CD14-positive monocyte (primary cell): Measurements from ENCODE around the gene ARID3B. TPM values are rescaled to one million over a fixed set of nuclear protein-coding genes. Genes with fewer than 3 reads are reported as not detected.

Experiments used
- DNase-seq, 3 donors: peaks; one replicate each; pipeline ENCODE4 v3.0.0-alpha.2; 2011 to 2022
- H2AFZ ChIP-seq: 2 replicates; pipeline ENCODE4 v1.6.0; 2012; ENCODE audit warnings: mild to moderate bottlenecking, low read depth, low read length, inconsistent platforms; ENCODE audit not compliant: insufficient read depth, poor library complexity, severe bottlenecking
- H3K27ac ChIP-seq, 2 donors: 1 replicate in 1 of 2; 2 replicates in 1 of 2; pipeline ENCODE4 v1.5.1; 2012 to 2013; ENCODE audit warnings: low read length in 2 of 2, control low read depth in 1 of 2, inconsistent platforms in 1 of 2, low read depth in 1 of 2, mild to moderate bottlenecking in 1 of 2
- H3K27me3 ChIP-seq, 2 donors: one replicate each; pipeline versions ENCODE4 v1.6.0 to v1.6.1; 2011 to 2013; ENCODE audit warnings: low read length in 2 of 2; ENCODE audit not compliant: control insufficient read depth in 2 of 2, insufficient read depth in 2 of 2
- H3K36me3 ChIP-seq, 2 donors: replicated peaks in 1 of 2; 1 replicate in 1 of 2; 2 replicates in 1 of 2; pipeline versions ENCODE4 v1.5.1 to v1.6.1; 2012 to 2013; ENCODE audit warnings: low read length in 2 of 2, control low read depth in 1 of 2, inconsistent platforms in 1 of 2, mild to moderate bottlenecking in 1 of 2; ENCODE audit not compliant: insufficient read depth in 2 of 2, control insufficient read depth in 1 of 2
- H3K4me1 ChIP-seq, 2 donors: 1 replicate in 1 of 2; 2 replicates in 1 of 2; pipeline versions ENCODE4 v1.5.1 to v1.6.1; 2012 to 2013; ENCODE audit warnings: low read length in 2 of 2, control low read depth in 1 of 2, inconsistent platforms in 1 of 2, mild to moderate bottlenecking in 1 of 2, moderate library complexity in 1 of 2; ENCODE audit not compliant: insufficient read depth in 2 of 2, control insufficient read depth in 1 of 2
- H3K4me2 ChIP-seq: replicated peaks from 2 replicates; pipeline ENCODE3; 2012; ENCODE audit warnings: low read length, moderate library complexity, mild to moderate bottlenecking; ENCODE audit not compliant: poor library complexity, severe bottlenecking; ENCODE audit errors: extremely low read depth
- H3K4me3 ChIP-seq, 3 experiments: fragments of 200-600 bp in 1 of 3; sonication (generic) in 1 of 3; replicated peaks in 1 of 3; 1 replicate in 2 of 3; 2 replicates in 1 of 3; pipeline ENCODE4 v1.5.1; 2011 to 2013; ENCODE audit warnings: low read length in 3 of 3, mild to moderate bottlenecking in 3 of 3, control low read depth in 2 of 3, low read depth in 2 of 3, inconsistent platforms in 1 of 3, moderate library complexity in 1 of 3
- H3K79me2 ChIP-seq: 2 replicates; pipeline ENCODE4 v1.6.0; 2012; ENCODE audit warnings: mild to moderate bottlenecking, control low read depth, inconsistent platforms, low read length, moderate library complexity; ENCODE audit not compliant: insufficient read depth
- H3K9ac ChIP-seq: 2 replicates; pipeline ENCODE4 v1.6.0; 2017; ENCODE audit warnings: low read length, mild to moderate bottlenecking; ENCODE audit not compliant: insufficient read depth, poor library complexity, severe bottlenecking
- H3K9me3 ChIP-seq, 2 donors: replicated peaks in 1 of 2; 1 replicate in 1 of 2; 2 replicates in 1 of 2; pipeline versions ENCODE4 v1.5.1 to v1.6.1; 2012 to 2013; ENCODE audit warnings: low read length in 2 of 2, control low read depth in 1 of 2; ENCODE audit not compliant: control insufficient read depth in 1 of 2, insufficient read depth in 1 of 2
- H4K20me1 ChIP-seq: 2 replicates; pipeline ENCODE4 v1.6.0; 2012; ENCODE audit warnings: mild to moderate bottlenecking, low read length, control low read depth, moderate library complexity; ENCODE audit not compliant: insufficient read depth
- H3K27ac Mint-ChIP-seq, 7 donors: one replicate each; pipeline ENCODE4 v1.8.0; 2020; ENCODE audit warnings: mild to moderate bottlenecking in 7 of 7, mixed read lengths in 7 of 7, moderate library complexity in 6 of 7, inconsistent platforms in 2 of 7
- H3K27me3 Mint-ChIP-seq, 3 donors: one replicate each; pipeline ENCODE4 v1.8.0; 2021 to 2022; ENCODE audit warnings: low read depth in 3 of 3, mild to moderate bottlenecking in 3 of 3, mixed read lengths in 3 of 3, moderate library complexity in 3 of 3, inconsistent platforms in 1 of 3
- H3K36me3 Mint-ChIP-seq, 2 donors: one replicate each; pipeline ENCODE4 v1.8.0; 2020; ENCODE audit warnings: mixed read lengths in 2 of 2, inconsistent platforms in 1 of 2, mild to moderate bottlenecking in 1 of 2
- H3K4me1 Mint-ChIP-seq: one replicate; pipeline ENCODE4 v1.8.0; 2020; ENCODE audit warnings: mild to moderate bottlenecking, mixed read lengths
- H3K4me3 Mint-ChIP-seq, 2 donors: one replicate each; pipeline ENCODE4 v1.8.0; 2020; ENCODE audit warnings: mild to moderate bottlenecking in 2 of 2, mixed read lengths in 2 of 2, moderate library complexity in 1 of 2
- H3K9me3 Mint-ChIP-seq, 7 donors: one replicate each; pipeline ENCODE4 v1.8.0; 2020 to 2022; ENCODE audit warnings: mixed read lengths in 7 of 7, mild to moderate bottlenecking in 6 of 7, moderate library complexity in 6 of 7, inconsistent platforms in 2 of 7
- CTCF ChIP-seq: fragments of 200-600 bp; IDR thresholded peaks from one replicate; pipeline ENCODE4 v1.8.0; 2022; ENCODE audit warnings: antibody characterized with exemption, mild to moderate bottlenecking
- WGBS: methylation state at CpG from one replicate; pipeline ENCODE4 v1.1.5; 2013; ENCODE audit warnings: missing lambda C conversion rate; ENCODE audit not compliant: insufficient coverage; 5-methylcytosine and 5-hydroxymethylcytosine counted together
- intact Hi-C, 2 donors: fragments of 100-400 bp; cut with micrococcal nuclease; formaldehyde crosslinking; loops; one replicate each; pipeline versions ENCODE4 v1.15.0 to v1.15.1; 2023
- polyA plus RNA-seq, 3 donors: library from polyadenylated mRNA; depleted of rRNA in 1 of 3; unstranded in 2 of 3; stranded (reverse) in 1 of 3; fragments of 300-500 nt in 2 of 3; fragments of >200 nt in 1 of 3; fragmentation: Illumina TruSeq in 2 of 3; gene quantifications; 1 replicate in 2 of 3; 2 replicates in 1 of 3; pipeline ENCODE4 v1.2.3, GENCODE V29; 2012 to 2021

Gene ARID3B
- polyA plus RNA-seq, 3 donors: 2.3 to 17.4 (median 4.4) TPM

- Histone ChIP-seq H3K27me3 (no peaks in the 10 kb centered on the region), H2AFZ (no peak overlapping the region), H3K4me1 (peaks cover 15 to 28% of the 10 kb centered on the region in 2 donors), H4K20me1 (peaks cover 78% of the 10 kb centered on the region), H3K36me3 (peaks cover 55 to 66% of the 10 kb centered on the region in 2 donors), H3K9ac (no peak overlapping the region), H3K4me3 (no peak overlapping the region), H3K79me2 (peaks cover 86% of the 10 kb centered on the region), H3K9me3 (no peaks in the 10 kb centered on the region), H3K27ac (no peak overlapping the region), H3K4me2 (no peak overlapping the region)
- TF ChIP-seq CTCF: no peak
- intact Hi-C loops: loop anchor here (5.0 to 10.0 kb wide), 4 partner anchors 72 to 157 kb away; partner anchors contain the start of genes UBL7 (in 2 of the 2) and ARID3B (in 1 of the 2)
- Mint-ChIP-seq H3K4me1 (peaks cover 26% of the 10 kb centered on the region), H3K27me3 (peaks cover 0 to 2% (median 0%) of the 10 kb centered on the region in 3 donors), H3K9me3 (peaks cover 0 to 1% (median 0%) of the 10 kb centered on the region in 7 donors), H3K4me3 (no peak overlapping the region), H3K27ac (peak overlapping the region in 5 of 7 donors; percentile 7 to 57 (median 40)), H3K36me3 (peaks cover 56 to 58% of the 10 kb centered on the region in 2 donors)
- no peak for DNase-seq
- WGBS: 97% methylated on average over 11 of the region's 15 CpGs
Observed at GRCh38 chr15:74618841-74619596, 78.0 kb downstream of the ARID3B start.

- 97% methylated on average over 20 of the region's 27 CpGs for WGBS
- no peak for DNase-seq
- Mint-ChIP-seq H3K4me1 (peaks cover 22% of the 10 kb centered on the region), H3K36me3 (peaks cover 66 to 69% of the 10 kb centered on the region in 2 donors), H3K27ac (peak overlapping the region in 2 of 7 donors; percentile 6 to 74), H3K27me3 (peaks cover 0 to 2% (median 1%) of the 10 kb centered on the region in 3 donors), H3K4me3 (no peak overlapping the region), H3K9me3 (peaks cover 0 to 1% (median 0%) of the 10 kb centered on the region in 7 donors)
- Histone ChIP-seq H3K4me3 (no peak overlapping the region), H4K20me1 (peaks cover 89% of the 10 kb centered on the region), H3K27ac (no peak overlapping the region), H3K4me2 (no peak overlapping the region), H3K4me1 (peaks cover 12 to 20% of the 10 kb centered on the region in 2 donors), H3K9me3 (no peaks in the 10 kb centered on the region), H2AFZ (no peak overlapping the region), H3K79me2 (peaks cover 86% of the 10 kb centered on the region), H3K9ac (no peak overlapping the region), H3K36me3 (peaks cover 66 to 76% of the 10 kb centered on the region in 2 donors), H3K27me3 (no peaks in the 10 kb centered on the region)
- intact Hi-C loops: loop anchor here (5.0 to 10.0 kb wide), 4 partner anchors 73 to 158 kb away; partner anchors contain the start of genes UBL7 (in 2 of the 2) and ARID3B (in 1 of the 2)
- no peak for TF ChIP-seq CTCF
Observed at GRCh38 chr15:74619916-74620635, 79.1 kb downstream of the ARID3B start.
